Nasal cavity respiratory epithelium epithelial cell of viscerocranial mucosa (primary cell): Measurements from ENCODE around the gene CCBE1. TPM values are rescaled to one million over a fixed set of nuclear protein-coding genes. Genes with fewer than 3 reads are reported as not detected.

Source experiments
- total RNA-seq: library from RNA; depleted of rRNA; stranded (reverse); fragments of >200 nt; gene quantifications from 2 replicates; pipeline ENCODE4 v1.2.3, GENCODE V29; 2014

The CCBE1 gene
- 0.28 and 2.1 TPM in 2 replicates for total RNA-seq

DNA sequence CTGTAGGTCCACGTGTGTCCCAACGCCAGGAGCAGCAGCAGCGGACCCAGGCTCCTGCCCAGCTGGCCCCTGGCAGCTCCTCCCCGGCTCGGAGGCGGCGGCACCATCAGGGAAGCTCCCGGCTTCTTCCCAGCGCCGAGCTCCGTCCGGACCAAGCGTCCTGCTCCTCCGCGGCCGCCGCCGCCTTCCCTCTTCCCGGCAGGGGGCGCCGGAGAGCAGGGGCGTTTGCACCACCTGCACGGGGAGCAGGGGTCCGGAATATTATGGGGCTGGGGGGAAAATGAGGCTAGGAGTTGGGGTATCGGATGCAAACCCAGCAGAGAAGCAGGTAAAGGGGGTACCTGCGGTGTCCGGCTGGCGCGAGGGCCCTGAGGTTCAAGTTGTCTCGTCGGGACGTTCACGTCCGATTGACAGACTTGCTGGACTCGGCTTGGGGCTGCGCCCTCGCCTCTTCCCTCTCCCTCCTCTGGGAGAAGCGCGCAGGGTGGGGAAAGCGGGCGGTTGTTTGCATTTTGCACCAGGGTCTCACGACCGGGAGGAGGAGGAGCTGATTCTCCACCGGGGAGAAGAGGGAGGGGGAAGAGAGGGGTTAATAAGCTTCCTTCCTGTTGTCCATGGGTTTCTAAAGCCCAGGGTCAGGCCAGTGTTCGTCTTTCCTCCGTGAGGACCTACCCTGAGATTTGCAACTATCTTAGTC, at the start of gene CCBE1:
CCBE1 (minus strand) TSS at position 188 of the 697 bp plus-strand sequence.

Other genes starting within 250 kb of the CCBE1 start
- gene PMAIP1, start 202.6 kb upstream of the CCBE1 start, total RNA-seq, result 58.2 and 74.2 TPM in 2 replicates